Fibroblast of lung (primary cell): ENCODE results near the gene ZNF33B.

Experiments
- CTCF ChIP-seq, 2 donors: IDR thresholded peaks in 1 of 2; conservative IDR thresholded peaks in 1 of 2; 1 replicate in 1 of 2; 2 replicates in 1 of 2; pipeline ENCODE4 v1.5.1; 2011 to 2012; ENCODE audit warnings: low read length in 2 of 2, control low read depth in 1 of 2, inconsistent platforms in 1 of 2, low read depth in 1 of 2, mild to moderate bottlenecking in 1 of 2
- EZH2 ChIP-seq: IDR thresholded peaks from 2 replicates; pipeline ENCODE4 v1.5.1; 2012; ENCODE audit warnings: low read length, control low read depth, mild to moderate bottlenecking; ENCODE audit errors: missing control alignments

GRCh38 chr10:42637142-42637541 is 1.2 kb downstream of the ZNF33B start:
- TF ChIP-seq EZH2 (no peak), CTCF (conservative IDR thresholded peaks at IDR 0.05 in 1 of 2, IDR thresholded peaks at IDR 0.05 in 1 of 2; ENCODE audit: low read depth in 1 of 2, low read length in 2 of 2) (no peak)
